ENCODE measurements around the gene SHROOM3.

Gene SHROOM3

GRCh38 chr4:76673362-76673761, 238.3 kb downstream of the SHROOM3 start:
- no peak for DNase-seq

DNA sequence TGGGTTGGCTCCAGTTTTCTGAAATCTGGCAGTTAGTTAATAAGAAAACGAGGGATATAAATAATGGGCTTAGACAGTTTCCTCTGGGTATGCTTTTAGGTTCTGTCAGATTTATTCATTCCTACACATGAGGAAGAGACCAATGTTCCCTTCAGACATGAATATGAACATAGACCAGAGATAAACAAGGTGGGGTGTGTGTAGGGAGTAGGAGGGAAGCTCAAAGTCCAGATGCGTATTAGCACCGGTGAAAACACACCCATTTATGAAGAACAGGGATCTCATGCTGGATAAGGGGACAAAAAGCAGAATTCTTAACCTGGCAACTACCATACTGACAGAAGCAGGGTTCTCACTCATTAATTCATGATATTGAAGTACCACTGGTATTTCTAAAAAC, 240.0 kb downstream of the SHROOM3 start:
- DNase-seq = no peak

GRCh38 chr4:76677571-76678326, 242.7 kb downstream of the SHROOM3 start:
- no peak for DNase-seq

GRCh38 chr4:76679691-76680090, 244.7 kb downstream of the SHROOM3 start:
- DNase-seq = no peak

DNA sequence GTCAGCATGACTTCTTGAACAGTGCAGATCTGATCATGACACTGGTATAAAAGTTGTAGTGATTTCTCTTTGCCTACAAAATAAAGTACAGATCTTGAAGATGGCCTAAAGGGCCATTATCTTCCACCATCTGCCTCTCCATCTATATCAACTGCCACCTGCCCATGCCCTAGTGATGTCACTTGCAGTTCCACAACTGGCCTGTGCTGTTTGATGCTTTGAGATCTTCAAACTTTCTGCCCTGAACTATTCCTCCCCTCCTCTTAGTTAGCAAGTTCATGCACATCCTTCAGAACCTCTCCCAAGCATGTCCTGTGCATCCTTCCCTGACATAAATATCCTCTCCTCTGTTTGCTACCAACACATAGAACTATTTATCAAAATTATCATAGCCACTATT, 245.9 kb downstream of the SHROOM3 start:
- DNase-seq = no peak

GRCh38 chr4:76681996-76682395, 247.0 kb downstream of the SHROOM3 start:
- DNase-seq = no peak

DNA sequence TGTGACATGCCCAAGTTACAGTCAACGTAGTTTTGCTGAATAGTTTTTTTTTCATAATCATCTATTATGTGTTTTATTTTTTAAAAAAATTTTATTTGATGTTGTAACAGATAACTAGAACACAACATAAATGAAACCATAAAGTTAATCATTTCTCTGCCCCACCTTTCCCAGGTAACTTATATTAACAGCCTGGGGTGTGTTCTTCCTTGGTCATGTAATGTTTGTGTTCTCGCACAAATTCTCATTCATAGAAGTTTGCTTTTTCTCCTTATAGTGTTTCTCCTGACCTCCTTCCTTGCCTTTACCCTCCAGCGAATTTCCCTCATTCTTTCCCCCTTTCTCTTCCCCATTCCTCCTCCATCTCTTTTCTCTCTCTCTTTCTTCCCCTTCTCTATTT, 248.1 kb downstream of the SHROOM3 start:
- DNase-seq = no peak

- DNase-seq = no peak
These were observed 252.9 kb downstream of the SHROOM3 start for GRCh38 chr4:76687746-76688448.

- DNase-seq = no peak
These were observed 253.7 kb downstream of the SHROOM3 start for GRCh38 chr4:76688619-76689144.

GRCh38 chr4:76689145-76689817, 254.3 kb downstream of the SHROOM3 start:
- peak; percentile 21 for DNase-seq

DNA sequence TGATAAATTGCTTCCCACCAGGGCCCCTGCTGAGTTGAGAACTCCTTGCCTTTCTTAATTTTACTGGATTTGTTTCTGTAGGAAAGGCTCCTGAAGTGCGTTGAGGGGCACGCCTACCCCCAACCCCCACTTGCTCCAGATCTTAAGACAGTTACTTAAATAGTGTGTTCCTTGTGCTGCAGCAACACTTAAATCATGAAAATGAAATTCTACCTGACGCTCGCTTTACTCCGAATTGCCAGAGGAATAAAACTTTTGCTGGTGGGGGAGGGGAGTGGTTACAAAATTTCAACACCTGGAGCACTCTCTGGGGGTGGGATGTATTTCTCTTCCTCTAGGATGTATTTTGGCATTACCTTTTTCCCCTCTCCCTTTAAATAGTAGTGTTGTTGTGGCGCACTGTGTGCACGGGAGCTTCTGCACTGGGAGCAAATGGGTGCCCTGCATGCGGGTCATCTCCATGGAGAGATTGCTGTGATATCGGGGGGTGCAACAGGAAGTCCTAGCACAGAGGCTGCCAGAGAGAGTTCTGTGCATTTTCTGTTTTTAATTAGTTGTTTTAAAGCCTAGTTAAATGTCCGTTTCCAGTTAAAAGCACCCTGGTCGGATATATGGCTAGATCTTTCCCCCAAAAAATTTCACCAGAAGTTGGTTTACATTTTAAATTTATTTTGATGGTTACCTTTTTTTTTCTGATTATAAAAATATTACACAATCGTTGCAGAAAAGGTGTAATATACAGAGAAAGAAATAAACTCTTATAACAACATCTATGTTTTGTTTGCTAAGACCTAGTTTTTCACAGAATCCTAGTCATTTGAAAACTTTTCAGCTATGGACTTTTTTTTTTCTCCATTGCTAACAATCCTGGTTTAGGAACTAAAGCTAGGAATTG, 255.2 kb downstream of the SHROOM3 start:
- no peak for DNase-seq

DNA sequence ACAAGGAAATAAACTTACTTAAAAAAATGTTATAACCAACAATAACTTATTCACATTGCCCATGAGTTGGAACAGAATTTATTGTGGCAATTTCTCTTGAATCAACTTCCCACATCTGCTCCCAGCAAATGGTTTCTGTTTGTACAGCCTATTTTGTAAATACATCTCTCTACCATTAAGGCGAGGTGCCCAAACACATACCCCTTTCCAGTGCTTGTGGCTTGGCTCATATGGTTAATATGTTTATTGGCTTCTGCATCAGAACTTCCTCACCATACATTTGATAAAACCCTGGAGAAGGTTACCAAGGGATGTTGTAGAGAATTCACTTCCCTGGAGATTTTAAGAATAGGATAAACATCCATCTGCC, 255.9 kb downstream of the SHROOM3 start:
- no peak for DNase-seq

GRCh38 chr4:76691807-76692582, 257.0 kb downstream of the SHROOM3 start:
- no peak for DNase-seq

DNA sequence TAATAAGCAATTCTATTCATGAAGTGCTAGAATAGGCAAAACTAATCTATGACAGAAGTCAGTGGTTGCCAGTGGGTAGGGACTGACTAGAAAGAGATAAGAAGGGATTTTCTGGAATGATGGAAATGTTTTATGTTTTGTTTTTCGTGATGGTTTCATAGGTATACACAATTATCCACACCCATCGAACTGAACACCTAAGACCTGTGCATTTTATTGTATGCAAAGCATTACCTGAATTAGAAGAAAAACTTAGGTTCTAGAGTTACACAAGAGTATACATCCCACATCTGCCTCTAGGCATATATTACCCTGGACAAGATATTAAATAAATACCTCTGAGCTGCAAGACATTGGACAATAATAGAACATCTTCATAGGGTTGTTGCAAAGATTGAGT, 257.7 kb downstream of the SHROOM3 start:
- DNase-seq = no peak

GRCh38 chr4:76694056-76694455, 259.0 kb downstream of the SHROOM3 start:
- no peak for DNase-seq

DNA sequence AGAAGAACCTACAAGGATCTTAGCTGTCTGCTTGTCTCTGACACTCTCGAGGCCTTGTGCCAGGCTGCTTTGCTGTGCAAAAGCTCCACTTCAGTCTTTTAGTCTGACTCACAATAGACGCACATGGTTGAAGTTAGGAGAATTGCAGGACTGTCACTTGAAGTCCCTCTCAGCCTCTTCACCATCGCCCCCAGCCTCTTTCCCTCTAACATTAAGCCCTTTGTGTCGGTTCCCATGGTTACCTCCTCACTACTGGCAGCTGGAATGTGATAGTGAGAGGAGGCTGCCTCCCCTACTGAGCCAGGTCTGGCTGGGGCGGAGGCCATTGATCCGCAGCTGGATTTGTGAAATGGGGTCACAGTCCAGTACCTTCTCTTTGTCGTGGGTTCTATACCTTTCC, 261.1 kb downstream of the SHROOM3 start:
- no peak for DNase-seq

- no peak for DNase-seq
These were observed 262.2 kb downstream of the SHROOM3 start for GRCh38 chr4:76697129-76697803.

GRCh38 chr4:76698141-76698540, 263.1 kb downstream of the SHROOM3 start:
- no peak for DNase-seq

GRCh38 chr4:76699751-76700310, 264.8 kb downstream of the SHROOM3 start:
- DNase-seq = no peak

DNA sequence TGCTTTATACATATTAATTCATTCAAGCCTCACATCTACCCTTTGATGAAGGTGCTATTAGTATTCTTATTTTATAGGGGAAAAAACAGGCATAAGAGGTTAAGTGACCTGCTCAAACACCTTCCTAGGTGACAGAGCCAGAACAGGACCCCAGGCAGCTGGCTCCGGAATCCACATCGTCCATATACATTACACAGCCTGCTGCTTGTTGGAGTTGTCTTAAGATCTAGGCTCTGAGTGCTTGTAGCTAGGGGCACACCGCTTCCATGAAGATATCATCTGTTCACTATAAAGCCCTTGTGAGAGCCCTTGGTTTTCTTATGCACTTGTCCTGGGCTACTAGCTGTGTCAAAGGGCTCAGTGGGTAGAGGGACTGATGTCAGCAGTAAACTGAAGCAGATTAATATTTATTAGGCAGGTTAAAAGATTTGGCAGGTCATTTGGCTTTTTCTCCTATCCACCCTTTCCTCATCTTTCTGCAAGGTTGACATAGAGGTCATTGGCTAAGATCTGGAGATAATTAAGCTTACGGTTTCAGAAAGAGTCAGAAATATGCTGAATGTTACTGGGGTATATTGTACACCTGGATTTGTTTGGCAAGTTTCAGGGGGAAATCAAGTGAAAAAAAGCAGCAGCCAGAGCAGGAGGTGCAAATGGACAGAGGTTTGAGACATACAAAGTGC, 267.6 kb downstream of the SHROOM3 start:
- no peak for DNase-seq

Measured in activated T-cell treated with anti-CD3 and anti-CD28 coated beads, Interleukin-2, amount 50 U/mL, for 1 hour (primary cell).